HG03565 (cell line): Measurements from ENCODE around the gene R3HDM4.

Source experiments
- ATAC-seq: cut with Tn5 transposase; IDR thresholded peaks from one replicate; pipeline ENCODE4 v1.9.1; 2021; ENCODE audit warnings: mild to moderate bottlenecking, moderate library complexity; ENCODE audit not compliant: unreplicated experiment

The R3HDM4 gene

DNA sequence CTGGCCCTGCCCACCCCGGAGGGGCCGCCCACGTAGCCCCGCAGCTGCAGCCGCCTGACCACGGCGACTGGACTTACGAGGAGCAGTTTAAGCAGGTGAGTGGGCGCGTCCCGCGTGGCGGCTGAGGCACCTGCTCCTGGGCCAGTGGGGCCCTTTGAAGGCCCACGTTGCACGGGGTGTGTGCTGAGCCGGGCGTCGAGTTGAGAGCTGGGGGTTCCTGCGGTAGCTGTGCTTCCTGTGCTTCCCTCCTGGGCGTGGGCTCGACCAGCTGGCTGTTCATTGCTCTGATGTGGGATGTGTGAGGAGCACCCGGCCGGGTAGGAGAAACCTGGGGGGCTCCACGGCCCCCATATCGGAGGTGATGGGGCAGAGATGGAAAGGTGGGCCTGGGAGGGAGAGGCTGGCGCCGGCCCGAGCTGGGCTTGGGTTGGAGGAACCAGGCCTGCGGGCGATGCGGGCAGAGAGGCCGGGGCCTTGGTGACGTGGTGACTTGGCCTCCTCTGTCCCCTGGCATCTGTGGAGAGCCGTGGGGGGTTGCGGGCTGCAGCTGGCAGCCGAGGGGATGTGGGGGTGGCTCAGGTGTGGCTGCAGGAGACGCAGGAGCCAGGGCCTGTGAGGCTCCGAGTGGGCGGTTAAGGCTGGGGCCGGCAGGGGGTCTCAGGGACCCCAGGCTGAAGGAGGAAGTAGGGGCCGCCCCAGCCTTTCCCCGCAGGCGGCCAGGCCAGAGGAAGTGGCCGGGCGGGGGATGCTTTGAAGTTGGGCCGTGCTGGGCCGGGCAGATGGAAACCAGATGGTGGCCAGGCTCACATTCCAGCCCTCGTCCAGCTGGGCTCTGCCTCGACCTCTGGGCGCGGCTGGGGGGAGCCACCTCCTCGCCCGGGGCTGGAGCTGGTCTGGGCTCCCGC lies 19.9 kb upstream of the R3HDM4 start:
- no peak for ATAC-seq

- no peak for ATAC-seq
Measured at GRCh38 chr19:931860-932647, 19.0 kb upstream of the R3HDM4 start.

DNA sequence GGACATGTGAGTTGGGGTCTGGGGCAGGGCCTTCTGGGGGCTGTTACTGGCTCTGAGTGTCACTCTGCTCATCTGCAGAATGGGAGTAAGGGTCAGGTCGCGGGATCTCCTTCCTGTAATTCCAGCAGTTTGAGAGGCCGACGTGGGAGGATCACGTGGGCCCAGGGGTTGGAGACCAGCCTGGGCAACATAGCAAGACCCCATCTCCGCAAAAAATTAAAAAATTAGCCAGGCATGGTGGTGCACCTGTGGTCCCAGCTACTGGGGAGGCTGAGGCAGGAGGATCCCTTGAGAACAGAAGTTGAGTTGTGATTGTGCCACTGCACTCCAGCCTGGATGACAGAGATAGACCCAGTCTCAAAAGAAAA lies 16.9 kb upstream of the R3HDM4 start:
- ATAC-seq = no peak

DNA sequence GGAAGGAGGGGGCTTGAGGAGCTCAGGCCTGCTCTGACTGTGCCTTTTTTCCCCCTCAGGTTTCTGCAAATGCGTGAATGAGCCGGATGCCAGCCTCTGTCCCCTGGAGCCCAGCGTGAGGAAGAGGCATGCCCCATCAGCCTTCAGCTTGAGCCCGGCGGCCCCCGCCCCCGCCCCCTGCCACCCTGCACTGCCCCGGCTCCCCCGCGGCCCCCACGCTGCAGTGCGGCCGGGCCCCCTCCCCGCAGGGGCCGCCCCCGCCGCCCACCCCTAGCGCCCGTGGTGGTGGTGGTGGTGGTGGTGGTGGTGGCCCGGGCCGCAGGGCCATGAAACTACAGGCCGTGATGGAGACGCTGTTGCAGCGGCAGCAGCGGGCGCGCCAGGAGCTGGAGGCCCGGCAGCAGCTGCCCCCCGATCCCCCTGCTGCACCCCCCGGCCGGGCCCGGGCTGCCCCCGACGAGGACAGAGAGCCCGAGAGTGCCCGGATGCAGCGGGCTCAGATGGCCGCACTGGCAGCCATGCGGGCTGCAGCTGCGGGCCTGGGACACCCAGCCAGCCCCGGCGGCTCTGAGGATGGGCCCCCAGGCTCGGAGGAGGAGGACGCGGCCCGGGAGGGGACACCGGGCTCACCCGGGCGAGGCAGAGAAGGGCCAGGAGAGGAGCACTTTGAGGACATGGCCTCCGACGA lies 16.3 kb upstream of the R3HDM4 start:
- no peak for ATAC-seq

DNA sequence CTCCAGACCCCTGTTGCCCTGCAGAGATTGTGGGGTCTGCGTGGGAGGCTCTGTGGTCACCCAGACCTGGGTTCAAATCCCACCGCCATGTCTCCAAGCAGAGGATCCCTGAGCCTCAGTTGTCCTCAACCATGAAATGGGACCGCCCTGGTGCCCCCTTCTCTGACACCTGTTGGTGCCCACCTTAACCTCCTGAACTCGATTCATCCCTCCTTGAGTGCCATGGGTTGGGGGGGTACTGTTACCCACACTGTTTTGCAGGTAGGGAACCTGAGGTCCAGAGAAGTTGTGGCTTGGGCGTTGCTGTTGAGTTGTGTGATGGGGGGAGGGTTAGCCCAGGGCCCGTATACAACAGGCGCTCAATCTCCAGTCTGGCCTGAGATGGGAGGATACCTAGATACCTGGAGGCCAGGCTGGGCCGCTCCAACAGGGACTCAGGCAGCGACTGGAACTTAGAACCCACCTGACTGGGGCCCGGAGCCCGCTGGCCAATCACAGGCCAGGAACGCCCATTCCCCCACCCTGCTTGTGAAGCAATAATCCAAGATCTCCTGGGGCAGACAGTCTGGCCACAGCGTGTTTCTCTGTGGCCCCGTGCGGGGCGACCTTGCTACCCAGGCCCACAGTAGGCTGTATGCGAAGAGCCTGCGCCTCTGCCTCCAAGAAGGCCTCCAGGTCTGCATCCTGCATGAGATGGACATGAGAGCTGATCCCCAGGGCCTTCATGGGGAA lies 15.6 kb upstream of the R3HDM4 start:
- no peak for ATAC-seq

DNA sequence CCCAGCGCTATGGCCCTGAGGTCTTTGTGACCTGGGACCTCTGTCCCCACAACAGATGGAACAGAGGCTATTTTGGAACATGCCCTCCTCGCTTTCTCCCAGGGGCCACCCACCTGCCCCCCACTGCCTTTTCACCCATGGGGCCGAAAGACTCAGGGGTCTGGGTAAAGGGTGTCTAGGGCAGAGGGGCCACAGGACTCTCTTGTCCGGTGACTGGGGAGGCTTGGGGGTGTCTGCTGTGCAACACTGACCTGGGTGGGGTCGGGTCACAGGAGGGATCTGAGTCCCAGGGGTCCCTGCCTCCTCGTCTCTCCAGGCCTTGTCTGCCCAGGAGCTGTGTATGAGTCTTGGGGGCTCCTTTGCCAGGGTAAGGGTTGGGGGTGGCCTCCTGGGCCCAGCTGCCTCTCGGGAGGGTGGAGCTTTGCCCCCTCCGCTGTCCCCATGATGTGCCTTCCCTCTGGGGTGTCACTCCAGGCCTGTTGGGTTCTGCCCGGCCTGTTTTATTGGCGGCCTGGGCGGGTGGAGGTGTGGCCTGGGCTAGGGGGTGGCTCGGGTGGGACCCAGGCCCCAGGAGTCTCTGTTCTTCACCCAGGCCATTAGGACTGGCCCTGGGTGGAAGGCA lies 14.9 kb upstream of the R3HDM4 start:
- no peak for ATAC-seq

DNA sequence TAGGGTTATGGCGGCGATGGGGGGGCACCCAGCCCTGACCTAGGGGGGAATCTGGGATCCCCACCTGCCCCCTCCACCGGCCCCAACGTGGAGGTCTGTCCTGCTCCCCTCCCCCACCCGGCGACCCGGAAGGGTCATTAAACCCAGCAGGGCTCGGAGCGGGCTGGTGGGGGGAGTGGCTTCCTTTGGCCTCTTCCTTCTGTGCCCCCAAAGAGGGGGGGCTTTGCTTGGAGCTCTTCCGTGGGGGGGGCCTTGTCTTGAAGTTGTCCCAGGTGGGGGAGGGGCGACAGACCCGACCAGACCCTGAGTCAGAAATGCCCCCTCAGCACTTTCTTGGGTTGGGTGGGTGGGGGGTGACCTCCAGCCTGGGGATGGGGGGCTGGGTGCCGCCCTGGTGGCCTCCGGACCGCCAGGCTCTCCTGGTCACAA lies 14.3 kb upstream of the R3HDM4 start:
- no peak for ATAC-seq

GRCh38 chr19:926589-927350 lies 13.8 kb upstream of the R3HDM4 start:
- no peak for ATAC-seq

DNA sequence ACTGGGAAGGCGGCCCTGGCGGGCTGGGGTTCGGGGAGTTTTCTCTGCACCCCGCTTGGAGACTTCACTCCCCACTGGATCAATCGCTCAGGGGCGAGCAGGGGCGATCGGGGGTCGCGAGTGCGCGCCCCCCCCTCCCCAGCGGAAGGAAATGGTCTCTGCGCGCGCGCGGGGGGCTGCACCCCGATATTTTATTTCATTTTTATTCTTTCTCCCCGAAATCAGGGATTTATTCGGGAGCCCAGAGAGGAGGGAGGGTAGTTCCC lies 13.2 kb upstream of the R3HDM4 start:
- ATAC-seq = no peak

DNA sequence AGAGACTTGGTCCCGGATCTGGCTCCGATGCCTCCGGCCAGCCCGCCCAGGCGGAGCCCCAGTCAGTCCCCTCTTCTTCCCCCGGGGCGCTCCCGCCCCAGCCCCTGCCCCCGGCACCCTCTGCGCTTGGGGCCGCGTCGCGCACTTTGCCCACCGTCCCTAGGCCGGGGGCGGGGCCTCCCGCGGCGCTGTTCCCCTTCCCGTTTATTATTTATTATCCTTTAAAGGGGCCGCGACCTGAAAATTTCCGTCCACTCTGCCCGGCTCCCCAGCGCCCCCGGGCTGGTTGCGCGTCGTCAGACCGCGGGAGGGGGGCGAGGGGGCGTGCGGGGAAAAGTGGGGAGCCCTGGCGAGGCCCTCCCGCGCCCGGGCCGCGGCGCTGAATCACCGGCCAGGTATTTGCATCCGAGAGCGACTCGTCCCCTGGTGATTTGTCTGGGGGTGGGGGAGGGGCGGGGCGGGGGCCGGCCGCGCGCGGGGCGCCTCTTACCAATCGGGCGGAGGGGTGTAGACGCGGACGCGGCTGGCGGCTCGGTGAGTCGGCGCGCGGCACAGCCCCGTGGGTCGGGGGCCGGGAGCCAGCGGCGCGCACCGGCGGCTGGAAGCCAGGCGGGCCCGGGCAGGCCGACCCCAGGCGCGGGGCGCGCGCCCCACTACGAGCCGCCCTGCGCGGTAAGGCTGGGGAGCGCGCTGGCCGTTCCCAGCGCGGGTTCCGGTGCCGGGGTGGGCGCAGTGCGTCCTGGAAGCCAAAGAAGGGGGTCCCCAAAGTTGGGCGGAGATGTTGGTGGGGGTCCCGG lies 12.7 kb upstream of the R3HDM4 start, which contains the start of gene ARID3A:
Gene ARID3A (plus strand): TSS at position 510 of the 797 bp plus-strand sequence. CDS start 3,494 bp downstream, outside the sequence.
- ATAC-seq = peak; percentile 43

DNA sequence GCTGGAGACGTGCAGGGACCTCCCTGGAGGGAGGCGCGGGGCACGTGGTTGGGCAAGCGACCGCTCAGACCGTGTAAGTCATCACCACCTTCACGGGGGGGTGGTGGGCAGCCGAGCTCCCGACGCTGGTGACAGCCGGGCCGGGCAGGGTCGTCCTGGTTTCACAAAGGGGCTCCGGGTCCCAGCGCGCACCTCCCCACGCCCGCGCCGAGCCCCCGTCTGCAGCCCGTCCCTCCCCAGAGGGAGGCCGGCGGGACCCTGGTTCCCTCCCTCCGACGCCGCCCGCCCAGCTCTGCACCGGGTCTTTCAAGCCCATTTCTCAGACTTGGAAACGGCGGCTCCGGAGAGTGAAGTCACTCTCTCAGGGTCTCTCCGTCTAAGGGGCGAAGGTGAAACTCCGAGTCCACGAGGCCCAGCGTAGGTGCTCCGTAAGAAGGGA lies 12.1 kb upstream of the R3HDM4 start:
- peak; percentile 32 for ATAC-seq

GRCh38 chr19:924553-925086 lies 11.6 kb upstream of the R3HDM4 start:
- ATAC-seq = no peak

GRCh38 chr19:920051-920864 lies 7.2 kb upstream of the R3HDM4 start:
- no peak for ATAC-seq

DNA sequence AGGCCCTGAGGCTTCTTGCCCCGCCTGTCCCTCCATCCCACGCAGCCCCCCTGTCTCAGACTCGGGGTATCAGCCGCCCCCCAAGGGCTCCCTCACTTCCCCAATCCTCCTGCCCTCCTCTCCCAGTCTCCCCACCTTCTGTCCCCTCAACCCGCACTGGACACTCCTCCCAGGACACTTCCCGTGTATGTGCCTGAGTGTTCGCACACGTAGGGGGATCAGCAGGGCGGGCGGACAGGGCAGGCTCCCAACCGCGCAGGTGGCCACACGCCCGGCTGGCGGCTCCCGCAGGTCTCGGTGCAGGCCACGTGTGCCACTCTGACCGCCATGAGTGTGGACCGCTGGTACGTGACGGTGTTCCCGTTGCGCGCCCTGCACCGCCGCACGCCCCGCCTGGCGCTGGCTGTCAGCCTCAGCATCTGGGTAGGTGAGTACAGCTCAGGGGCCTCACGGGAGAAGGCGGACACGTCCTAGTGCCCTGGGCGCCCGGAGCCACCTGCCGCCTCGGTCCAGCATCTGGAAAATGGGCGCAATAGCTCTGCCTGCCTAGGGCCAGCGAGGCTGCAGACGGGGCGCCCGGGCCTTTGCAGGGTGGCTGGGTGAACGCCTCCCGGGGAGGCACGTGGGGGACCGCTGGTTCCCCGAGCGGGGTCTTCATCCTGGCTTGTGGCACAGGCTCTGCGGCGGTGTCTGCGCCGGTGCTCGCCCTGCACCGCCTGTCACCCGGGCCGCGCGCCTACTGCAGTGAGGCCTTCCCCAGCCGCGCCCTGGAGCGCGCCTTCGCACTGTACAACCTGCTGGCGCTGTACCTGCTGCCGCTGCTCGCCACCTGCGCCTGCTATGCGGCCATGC lies 6.4 kb upstream of the R3HDM4 start:
- no peak for ATAC-seq

DNA sequence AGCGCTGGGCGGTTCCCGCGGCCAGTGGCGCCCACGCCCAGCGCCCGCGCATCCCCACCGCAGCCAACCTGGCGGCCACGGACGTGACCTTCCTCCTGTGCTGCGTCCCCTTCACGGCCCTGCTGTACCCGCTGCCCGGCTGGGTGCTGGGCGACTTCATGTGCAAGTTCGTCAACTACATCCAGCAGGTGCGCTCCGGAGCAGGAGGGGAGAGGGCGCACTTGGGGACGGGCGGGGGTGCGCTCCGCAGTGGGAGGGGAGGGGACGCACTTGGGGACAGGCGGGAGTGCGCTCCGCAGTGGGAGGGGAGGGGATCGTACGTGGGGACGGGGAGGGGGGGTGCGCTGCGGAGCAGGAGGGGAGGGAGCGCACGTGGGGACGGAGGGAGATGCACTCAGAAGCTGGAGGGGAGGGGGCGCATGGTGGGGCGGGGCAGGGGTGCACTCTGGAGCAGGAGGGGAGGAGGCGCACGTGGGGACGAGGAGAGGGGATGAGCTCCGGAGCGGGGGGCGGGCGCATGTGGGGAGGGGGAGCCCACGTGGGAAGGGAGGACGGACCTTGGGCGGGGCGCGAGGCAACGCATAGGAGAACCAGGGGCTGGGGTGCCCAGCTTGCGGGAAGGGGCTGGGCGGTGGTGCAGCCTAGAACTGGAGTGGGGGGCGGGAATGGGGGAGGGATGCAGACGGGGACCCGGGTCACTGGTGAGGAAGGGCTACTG lies 5.6 kb upstream of the R3HDM4 start:
- ATAC-seq = no peak

DNA sequence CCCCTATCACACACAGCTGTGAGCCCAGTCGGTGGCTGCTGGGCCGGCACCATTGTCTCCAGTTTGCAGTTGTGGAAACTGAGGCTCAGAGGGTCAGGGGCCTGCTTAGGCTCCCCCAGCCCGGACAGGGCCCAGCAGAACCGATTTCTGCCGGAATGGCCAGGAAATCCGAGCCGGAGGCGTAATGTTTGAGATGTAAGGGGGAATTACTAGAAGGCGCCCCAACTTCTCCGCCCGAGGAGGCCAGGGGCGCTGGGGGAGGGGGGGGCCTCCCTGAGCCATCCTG lies 5.1 kb upstream of the R3HDM4 start:
- no peak for ATAC-seq
